GM12891 (cell line): ENCODE results near the gene SOX9.

ENCODE experiments used
- POLR2A ChIP-seq: IDR thresholded peaks from 2 replicates; pipeline ENCODE4 v1.6.1; 2011; ENCODE audit warnings: low read depth, low read length, control low read depth
- TAF1 ChIP-seq: IDR thresholded peaks from 2 replicates; pipeline ENCODE4 v1.6.1; 2011; ENCODE audit warnings: low read depth, low read length, control low read depth

GRCh38 chr17:72100470-72100869 is 20.4 kb upstream of the SOX9 start:
- TF ChIP-seq TAF1: no peak
- TF ChIP-seq POLR2A: no peak
